Activated naive CD8-positive, alpha-beta T cell treated with anti-CD3 and anti-CD28 coated beads for 36 hours (primary cell): ENCODE measurements around the gene CLPSL2. TPM values are rescaled to one million over a fixed set of nuclear protein-coding genes. Genes with fewer than 3 reads are reported as not detected.

Experiments
- total RNA-seq, 2 experiments: library from RNA; stranded (reverse); gene quantifications; one replicate each; pipeline ENCODE4 v1.2.3, GENCODE V29; 2021

CLPSL2 gene
- total RNA-seq, 2 experiments from 2014 or later = not detected

Other genes with a start within 250 kb of the CLPSL2 start
- gene FKBP5, start 87.7 kb upstream of the CLPSL2 start, total RNA-seq = 100 to 1,000 TPM; 110 TPM
- 1 to 10 TPM; 1.8 to 2.0 TPM for gene ARMC12, start 39.6 kb upstream of the CLPSL2 start, total RNA-seq
- gene CLPSL1, start 4.4 kb downstream of the CLPSL2 start, total RNA-seq = not detected
- not detected for gene CLPS, start 20.7 kb downstream of the CLPSL2 start, total RNA-seq
- gene LHFPL5, start 28.8 kb downstream of the CLPSL2 start, total RNA-seq = not detected
- gene SRPK1, start 144.5 kb downstream of the CLPSL2 start, total RNA-seq = 100 to 1,000 TPM; 131 to 136 TPM
- gene SLC26A8, start 248.0 kb downstream of the CLPSL2 start, total RNA-seq = under 1 TPM in 1 of 2 experiments, not detected in 1; 0.06 TPM